GM23248 (cell line): Measurements from ENCODE around the gene NME3. TPM values are rescaled to one million over a fixed set of nuclear protein-coding genes. Genes with fewer than 3 reads are reported as not detected.

Experiments
- DNase-seq: peaks from one replicate; pipeline ENCODE4 v3.0.0-alpha.2; 2015
- H2AFZ ChIP-seq: fragments of 200-600 bp; sonication (generic); 2 replicates; pipeline ENCODE4 v1.6.1; 2016; ENCODE audit warnings: antibody characterized with exemption
- H3F3A ChIP-seq: fragments of 200-600 bp; sonication (generic); 2 replicates; pipeline ENCODE4 v1.6.1; 2016; ENCODE audit warnings: mild to moderate bottlenecking, antibody characterized with exemption, mixed run types; ENCODE audit not compliant: insufficient read depth
- H3K27ac ChIP-seq: fragments of 200-600 bp; sonication (generic); 2 replicates; pipeline ENCODE4 v1.5.1; 2016; ENCODE audit warnings: mild to moderate bottlenecking
- H3K27me3 ChIP-seq: fragments of 200-600 bp; sonication (generic); replicated peaks from 2 replicates; pipeline ENCODE4 v1.6.1; 2016; ENCODE audit warnings: mild to moderate bottlenecking; ENCODE audit not compliant: insufficient read depth
- H3K36me3 ChIP-seq: fragments of 200-600 bp; sonication (generic); 2 replicates; pipeline ENCODE4 v1.6.1; 2016; ENCODE audit warnings: low read depth, mild to moderate bottlenecking
- H3K4me1 ChIP-seq: fragments of 200-600 bp; sonication (generic); 2 replicates; pipeline ENCODE4 v1.6.1; 2016; ENCODE audit warnings: mild to moderate bottlenecking; ENCODE audit not compliant: insufficient read depth
- H3K4me2 ChIP-seq: fragments of 200-600 bp; sonication (generic); one replicate; pipeline ENCODE4 v1.6.1; 2016; ENCODE audit warnings: mild to moderate bottlenecking; ENCODE audit not compliant: unreplicated experiment
- H3K4me3 ChIP-seq: fragments of 200-600 bp; sonication (generic); 2 replicates; pipeline ENCODE4 v1.5.1; 2016; ENCODE audit warnings: mild to moderate bottlenecking
- H3K79me2 ChIP-seq: fragments of 200-600 bp; sonication (generic); 2 replicates; pipeline ENCODE4 v1.6.1; 2016; ENCODE audit warnings: mild to moderate bottlenecking; ENCODE audit not compliant: insufficient read depth
- H3K9ac ChIP-seq: fragments of 200-600 bp; sonication (generic); 2 replicates; pipeline ENCODE4 v1.6.1; 2016; ENCODE audit warnings: mild to moderate bottlenecking
- H3K9me2 ChIP-seq: fragments of 200-600 bp; sonication (generic); 2 replicates; pipeline ENCODE4 v1.6.1; 2016; ENCODE audit warnings: mixed run types, mild to moderate bottlenecking, moderate library complexity; ENCODE audit not compliant: insufficient read depth
- H3K9me3 ChIP-seq: fragments of 200-600 bp; sonication (generic); one replicate; pipeline ENCODE4 v1.6.1; 2017; ENCODE audit warnings: low read depth
- H4K20me1 ChIP-seq: fragments of 200-600 bp; sonication (generic); 2 replicates; pipeline ENCODE4 v1.6.0; 2016; ENCODE audit not compliant: insufficient read depth
- EZH2 ChIP-seq: fragments of 200-600 bp; sonication (generic); IDR thresholded peaks from 2 replicates; pipeline ENCODE4 v1.6.1; 2018; ENCODE audit warnings: antibody characterized with exemption, mild to moderate bottlenecking; ENCODE audit not compliant: insufficient read depth, poor library complexity, severe bottlenecking
- EZH2phosphoT487 ChIP-seq: fragments of 200-600 bp; sonication (generic); IDR thresholded peaks from 2 replicates; pipeline ENCODE4 v1.6.1; 2018; ENCODE audit warnings: antibody characterized with exemption, moderate library complexity, mild to moderate bottlenecking, low read depth; ENCODE audit not compliant: insufficient read depth
- WGBS, 2 experiments: methylation state at CpG; one replicate each; pipeline ENCODE4 v1.1.6; 2015 to 2017; ENCODE audit warnings: low lambda C conversion rate in 2 of 2, low coverage in 1 of 2; ENCODE audit errors: missing lambda C conversion rate in 2 of 2; 5-methylcytosine and 5-hydroxymethylcytosine counted together
- in situ Hi-C: fragments of 300-500 bp; cut with MboI; formaldehyde crosslinking; loops from 2 replicates; pipeline ENCODE4 v1.15.0; 2020
- polyA plus RNA-seq: library from polyadenylated mRNA; unstranded; fragments of >200 nt; fragmentation: Nextera tagmentation; extraction: Ambion mirVana; gene quantifications from 2 replicates; pipeline ENCODE4 v1.2.1, GENCODE V29; 2016
- total RNA-seq: library from RNA; depleted of rRNA; stranded (reverse); fragments of >200 nt; shearing (Covaris generic); gene quantifications from 2 replicates; pipeline ENCODE4 v1.2.3, GENCODE V29; 2014

NME3 gene
- total and polyA plus RNA-seq, 2 experiments from 2014 or later, result 45.3 to 55.4 TPM

DNA sequence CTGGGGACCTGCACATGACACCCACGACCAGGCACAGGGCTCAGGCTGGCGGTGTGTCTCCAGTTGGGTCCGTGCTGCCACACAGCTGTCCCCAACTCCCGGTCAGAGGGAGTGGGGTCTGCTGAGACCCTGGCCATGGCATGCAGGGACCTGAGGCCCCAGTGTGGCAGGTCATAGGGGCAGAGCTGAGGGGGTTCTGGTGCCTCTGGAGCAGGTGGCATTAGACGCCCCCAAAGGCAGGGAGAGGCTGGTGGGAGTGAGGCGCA is 15.6 kb upstream of the NME3 start:
- Histone ChIP-seq H3K36me3 (no peaks in the 10 kb centered on the region; the same call in 1 of the 2 replicates), H3F3A (0 out of 2 replicates have a peak, but pooled peaks cover 3% of the 10 kb centered on the region), H3K4me1 (no peaks in the 10 kb centered on the region), H2AFZ (no peak overlapping the region), H3K4me2 (no peak overlapping the region), H3K79me2 (peaks cover 46% of the 10 kb centered on the region), H3K27me3 (no peaks in the 10 kb centered on the region), H3K9me3 (no peaks in the 10 kb centered on the region), H3K9ac (no peak overlapping the region), H3K27ac (no peak overlapping the region), H4K20me1 (no peaks in the 10 kb centered on the region), H3K4me3 (no peak overlapping the region), H3K9me2 (no peaks in the 10 kb centered on the region)
- in situ Hi-C loops, result no loop called here
- TF ChIP-seq EZH2 (no peak), EZH2phosphoT487 (no peak)
- DNase-seq, result no peak
- 73 to 80% methylated on average over 6 of the region's 6 CpGs for WGBS, 2 experiments

GRCh38 chr16:1786242-1787055 is 15.1 kb upstream of the NME3 start:
- Histone ChIP-seq H3K9me2 (no peaks in the 10 kb centered on the region), H3K27ac (no peak overlapping the region), H3K27me3 (no peaks in the 10 kb centered on the region), H2AFZ (no peak overlapping the region), H3K9me3 (no peaks in the 10 kb centered on the region), H3K9ac (no peak overlapping the region), H4K20me1 (no peaks in the 10 kb centered on the region), H3F3A (0 out of 2 replicates have a peak, but pooled peaks cover 3% of the 10 kb centered on the region), H3K79me2 (peaks cover 46% of the 10 kb centered on the region), H3K36me3 (no peaks in the 10 kb centered on the region; the same call in 1 of the 2 replicates), H3K4me2 (no peak overlapping the region), H3K4me3 (no peak overlapping the region), H3K4me1 (no peaks in the 10 kb centered on the region)
- TF ChIP-seq EZH2phosphoT487, result no peak
- no peak for TF ChIP-seq EZH2
- 86% methylated on average over 26 to 51 of the region's 51 CpGs for WGBS, 2 experiments
- in situ Hi-C loops, result no loop called here
- no peak for DNase-seq

DNA sequence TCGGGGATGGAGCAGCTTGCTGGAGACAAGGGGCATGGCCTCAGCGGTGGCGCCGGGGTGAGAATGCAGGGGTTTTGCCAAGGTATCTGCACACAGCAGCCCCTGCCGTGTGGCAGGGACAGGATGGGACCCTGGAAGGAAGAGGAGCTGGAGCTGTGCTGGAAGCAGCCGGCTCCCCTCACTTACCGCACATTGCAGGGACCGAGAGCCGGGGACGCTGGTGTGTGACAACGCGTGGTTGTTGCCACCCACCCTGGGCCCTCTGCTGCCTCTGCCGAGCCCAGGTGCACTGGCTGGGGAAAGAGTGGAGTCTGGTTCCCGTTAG is 14.5 kb upstream of the NME3 start:
- in situ Hi-C loops, result no loop called here
- Histone ChIP-seq H3K4me1 (no peaks in the 10 kb centered on the region), H2AFZ (no peak overlapping the region), H3K9ac (no peak overlapping the region), H3K79me2 (peaks cover 53% of the 10 kb centered on the region), H3K4me3 (no peak overlapping the region), H3K36me3 (no peaks in the 10 kb centered on the region; the same call in 1 of the 2 replicates), H3F3A (0 out of 2 replicates have a peak, but pooled peaks cover 4% of the 10 kb centered on the region), H3K9me2 (no peaks in the 10 kb centered on the region), H4K20me1 (no peaks in the 10 kb centered on the region), H3K4me2 (no peak overlapping the region), H3K9me3 (no peaks in the 10 kb centered on the region), H3K27ac (no peak overlapping the region), H3K27me3 (no peaks in the 10 kb centered on the region)
- no peak for DNase-seq
- TF ChIP-seq EZH2phosphoT487, result no peak
- TF ChIP-seq EZH2, result no peak
- WGBS, 2 experiments, result 92 to 96% methylated on average over 13 to 14 of the region's 14 CpGs

- Histone ChIP-seq H3K27me3 (no peaks in the 10 kb centered on the region), H3K9me2 (no peaks in the 10 kb centered on the region), H2AFZ (no peak overlapping the region), H3K4me2 (no peak overlapping the region), H3K9ac (no peak overlapping the region), H3K79me2 (peaks cover 58% of the 10 kb centered on the region), H3K9me3 (no peaks in the 10 kb centered on the region), H4K20me1 (no peaks in the 10 kb centered on the region), H3K4me3 (no peak overlapping the region), H3K36me3 (no peaks in the 10 kb centered on the region; the same call in 1 of the 2 replicates), H3K27ac (no peak overlapping the region), H3K4me1 (no peaks in the 10 kb centered on the region), H3F3A (0 out of 2 replicates have a peak, but pooled peaks cover 8% of the 10 kb centered on the region)
- TF ChIP-seq EZH2, result no peak
- no peak for TF ChIP-seq EZH2phosphoT487
- DNase-seq, result no peak
- in situ Hi-C loops, result no loop called here
- WGBS, 2 experiments, result 86% methylated on average over 26 of the region's 26 CpGs
These were observed 13.9 kb upstream of the NME3 start for GRCh38 chr16:1784977-1785845.
